Uterus (tissue), 4 donors: ENCODE data around the gene MLC1. TPM values are rescaled to one million over a fixed set of nuclear protein-coding genes. Genes with fewer than 3 reads are reported as not detected.

Experiments
- DNase-seq, 2 donors: peaks; one replicate each; pipeline ENCODE4 v3.0.0-alpha.2; 2019 to 2020
- H3K27ac ChIP-seq, 2 donors: fragments of 200-600 bp; sonication (generic); 1 replicate in 1 of 2; 2 replicates in 1 of 2; pipeline ENCODE4 v1.5.1; 2016 to 2018
- H3K27me3 ChIP-seq, 2 donors: fragments of 200-600 bp; sonication (generic); one replicate each; pipeline ENCODE4 v1.5.1; 2018 to 2019; ENCODE audit warnings: control low read depth in 1 of 2
- H3K36me3 ChIP-seq, 2 donors: fragments of 200-600 bp; sonication (generic); one replicate each; pipeline ENCODE4 v1.5.1; 2019; ENCODE audit warnings: control low read depth in 1 of 2
- H3K4me1 ChIP-seq, 2 donors: fragments of 200-600 bp; sonication (generic); one replicate each; pipeline ENCODE4 v1.5.1; 2018 to 2019; ENCODE audit warnings: control low read depth in 1 of 2
- H3K4me3 ChIP-seq, 2 donors: fragments of 200-600 bp; sonication (generic); 1 replicate in 1 of 2; 2 replicates in 1 of 2; pipeline ENCODE4 v1.5.1; 2018 to 2019; ENCODE audit warnings: mild to moderate bottlenecking in 1 of 2
- H3K9me3 ChIP-seq, 2 donors: fragments of 200-600 bp; sonication (generic); one replicate each; pipeline ENCODE4 v1.5.1; 2019; ENCODE audit warnings: control low read depth in 1 of 2
- POLR2A ChIP-seq, 2 donors: fragments of 450-650 bp; IDR thresholded peaks; one replicate each; pipeline ENCODE4 v1.6.1; 2016; ENCODE audit warnings: antibody characterized with exemption in 2 of 2, mild to moderate bottlenecking in 1 of 2, moderate library complexity in 1 of 2
- intact Hi-C: fragments of 100-400 bp; cut with DNase I; formaldehyde crosslinking; loops from one replicate; pipeline ENCODE4 v1.15.1; 2023; ENCODE audit warnings: low total_unique reads
- total RNA-seq, 4 donors: library from RNA; depleted of rRNA in 3 of 4; stranded (reverse); fragments of >200 nt in 3 of 4; gene quantifications; one replicate each; pipeline versions ENCODE4 v1.1.0 to v1.2.4, GENCODE V29; 2014 to 2023
- TF ChIP-seq, protein P1 (sequence below), 4 experiments: fragments of 200-600 bp in 2 of 4; fragments of 450-650 bp in 2 of 4; sonication (generic) in 2 of 4; IDR thresholded peaks; one replicate each; pipeline ENCODE4 v1.5.1; 2016 to 2019; ENCODE audit warnings: antibody characterized with exemption in 4 of 4, mild to moderate bottlenecking in 2 of 4, moderate library complexity in 1 of 4
- donor health status: DM: yes; HTN: yes; CAD: no.

MLC1 gene
- total RNA-seq, 4 donors from 2014 or later = 0.29 to 1.9 (median 0.40) TPM; not detected in 1

DNA sequence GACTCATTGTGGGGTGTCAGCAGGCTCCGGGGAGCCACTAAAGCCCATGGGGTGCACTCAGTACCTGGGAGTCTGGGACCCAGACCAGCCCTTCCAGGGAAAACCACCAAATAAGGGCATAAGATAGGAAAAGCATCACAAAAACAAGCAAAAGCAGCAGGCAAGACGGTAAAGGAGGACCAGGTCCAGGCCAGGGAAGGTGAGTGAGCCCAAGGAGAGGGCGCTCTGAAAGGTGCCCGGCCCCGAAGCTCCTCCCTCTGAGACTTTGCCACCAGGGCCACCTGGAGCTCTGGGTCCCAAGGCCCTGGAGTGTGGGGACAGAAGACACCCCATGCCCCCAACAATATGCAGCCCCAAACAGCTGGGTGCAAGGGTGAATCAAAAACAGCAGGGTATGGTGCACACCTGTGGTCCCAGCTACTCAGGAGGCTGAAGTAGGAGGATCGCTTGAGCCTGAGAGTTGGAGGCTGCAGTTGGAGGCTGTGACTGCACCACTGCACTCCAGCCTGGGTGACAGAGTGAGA lies 67.5 kb downstream of the MLC1 start:
- no peak for TF ChIP-seq POLR2A (IDR thresholded peaks at IDR 0.05)
- no peak overlapping the region for H3K27ac ChIP-seq
- peaks cover 11 to 15% of the 10 kb centered on the region in 2 donors for H3K27me3 ChIP-seq
- intact Hi-C loops = no loop called here
- peaks cover 0 to 5% of the 10 kb centered on the region in 2 donors for H3K4me1 ChIP-seq
- no peak overlapping the region for H3K4me3 ChIP-seq
- no peaks in the 10 kb centered on the region for H3K9me3 ChIP-seq
- H3K36me3 ChIP-seq = no peaks in the 10 kb centered on the region
- DNase-seq = no peak

DNA sequence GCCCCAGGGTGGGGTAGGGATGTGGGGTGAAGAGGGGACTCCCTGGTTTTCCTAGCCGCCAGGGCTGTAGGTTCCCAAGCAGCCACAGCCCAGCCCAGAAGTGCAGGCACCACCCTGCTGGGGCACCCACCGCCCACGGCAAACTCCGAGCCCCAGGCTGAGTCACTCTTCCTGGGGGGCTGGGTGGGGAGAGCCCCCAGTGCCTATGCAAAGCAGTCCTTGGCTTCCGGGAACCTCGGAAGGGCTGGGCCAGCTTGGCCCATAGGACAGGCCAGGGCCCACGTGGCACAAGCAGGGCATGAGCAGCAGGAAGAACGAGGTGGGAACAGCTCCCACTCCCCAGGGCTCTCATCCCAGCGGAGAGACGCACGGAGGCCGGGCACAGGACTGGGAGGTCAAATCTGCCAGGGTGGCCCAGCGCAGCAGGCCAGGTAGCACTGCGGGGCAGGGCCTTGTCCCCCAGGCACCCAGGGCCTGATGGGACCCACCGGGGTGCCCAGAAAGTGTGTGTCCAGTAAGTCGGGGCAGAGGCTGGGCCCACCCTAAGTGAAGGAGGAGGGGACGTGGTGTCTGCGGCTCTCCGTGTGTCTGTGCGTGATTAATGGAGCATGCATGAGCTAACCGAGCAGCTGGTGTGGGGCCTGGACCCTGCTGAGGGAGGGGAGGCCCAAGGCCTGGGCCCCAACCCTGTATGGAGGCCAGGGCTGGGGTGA lies 68.1 kb downstream of the MLC1 start:
- H3K27ac ChIP-seq = no peak overlapping the region
- intact Hi-C loops = no loop called here
- no peaks in the 10 kb centered on the region for H3K36me3 ChIP-seq
- TF ChIP-seq, protein P1, sequence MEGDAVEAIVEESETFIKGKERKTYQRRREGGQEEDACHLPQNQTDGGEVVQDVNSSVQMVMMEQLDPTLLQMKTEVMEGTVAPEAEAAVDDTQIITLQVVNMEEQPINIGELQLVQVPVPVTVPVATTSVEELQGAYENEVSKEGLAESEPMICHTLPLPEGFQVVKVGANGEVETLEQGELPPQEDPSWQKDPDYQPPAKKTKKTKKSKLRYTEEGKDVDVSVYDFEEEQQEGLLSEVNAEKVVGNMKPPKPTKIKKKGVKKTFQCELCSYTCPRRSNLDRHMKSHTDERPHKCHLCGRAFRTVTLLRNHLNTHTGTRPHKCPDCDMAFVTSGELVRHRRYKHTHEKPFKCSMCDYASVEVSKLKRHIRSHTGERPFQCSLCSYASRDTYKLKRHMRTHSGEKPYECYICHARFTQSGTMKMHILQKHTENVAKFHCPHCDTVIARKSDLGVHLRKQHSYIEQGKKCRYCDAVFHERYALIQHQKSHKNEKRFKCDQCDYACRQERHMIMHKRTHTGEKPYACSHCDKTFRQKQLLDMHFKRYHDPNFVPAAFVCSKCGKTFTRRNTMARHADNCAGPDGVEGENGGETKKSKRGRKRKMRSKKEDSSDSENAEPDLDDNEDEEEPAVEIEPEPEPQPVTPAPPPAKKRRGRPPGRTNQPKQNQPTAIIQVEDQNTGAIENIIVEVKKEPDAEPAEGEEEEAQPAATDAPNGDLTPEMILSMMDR (IDR thresholded peaks at IDR 0.05) = no peak
- no peak for TF ChIP-seq POLR2A (IDR thresholded peaks at IDR 0.05)
- no peaks in the 10 kb centered on the region for H3K9me3 ChIP-seq
- H3K27me3 ChIP-seq = peaks cover 11 to 16% of the 10 kb centered on the region in 2 donors
- peak in 1 of 2 donors; percentile 12 for DNase-seq
- H3K4me1 ChIP-seq = peaks cover 0 to 5% of the 10 kb centered on the region in 2 donors
- no peak overlapping the region for H3K4me3 ChIP-seq

DNA sequence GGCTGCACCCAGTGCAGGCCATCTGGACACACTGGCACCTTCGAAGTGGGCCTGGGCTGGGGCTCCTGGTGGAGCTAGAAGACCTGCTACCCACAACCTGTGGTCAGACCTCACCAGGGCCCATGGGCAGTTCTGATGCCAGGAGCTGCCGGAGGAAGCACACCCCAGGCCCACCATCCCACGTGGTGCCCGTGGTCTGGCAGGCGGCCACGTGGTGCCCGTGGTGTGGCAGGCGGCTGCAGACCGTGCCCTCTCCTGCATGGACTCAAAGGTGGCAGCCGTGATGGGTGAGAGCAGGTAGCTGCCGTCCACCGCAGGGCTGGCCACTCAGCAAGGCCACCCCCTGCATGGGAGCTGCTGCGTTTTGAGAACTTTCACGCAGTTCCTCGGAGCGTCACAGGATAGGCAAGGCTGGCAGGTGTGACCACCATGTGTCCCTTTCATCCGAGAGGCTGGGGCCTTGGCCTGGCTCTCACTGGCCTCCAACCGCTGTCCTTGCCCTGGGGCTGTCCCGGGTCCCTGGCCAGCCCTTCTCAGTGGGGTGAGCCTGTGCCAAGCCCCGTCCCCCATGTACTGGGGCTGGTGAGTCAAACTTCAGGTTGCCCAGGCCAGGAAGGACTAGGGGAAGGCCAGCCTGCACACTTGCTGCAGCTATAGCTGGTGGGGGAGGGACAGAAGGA lies 68.8 kb downstream of the MLC1 start:
- Histone ChIP-seq H3K4me3 (no peak overlapping the region), H3K27ac (no peak overlapping the region), H3K9me3 (no peaks in the 10 kb centered on the region), H3K27me3 (peaks cover 11 to 22% of the 10 kb centered on the region in 2 donors), H3K4me1 (peaks cover 0 to 5% of the 10 kb centered on the region in 2 donors), H3K36me3 (no peaks in the 10 kb centered on the region)
- no peak for TF ChIP-seq POLR2A (IDR thresholded peaks at IDR 0.05)
- TF ChIP-seq, protein P1 (IDR thresholded peaks at IDR 0.05) = no peak
- DNase-seq = peak in 1 of 2 donors; percentile 10
- intact Hi-C loops = no loop called here

DNA sequence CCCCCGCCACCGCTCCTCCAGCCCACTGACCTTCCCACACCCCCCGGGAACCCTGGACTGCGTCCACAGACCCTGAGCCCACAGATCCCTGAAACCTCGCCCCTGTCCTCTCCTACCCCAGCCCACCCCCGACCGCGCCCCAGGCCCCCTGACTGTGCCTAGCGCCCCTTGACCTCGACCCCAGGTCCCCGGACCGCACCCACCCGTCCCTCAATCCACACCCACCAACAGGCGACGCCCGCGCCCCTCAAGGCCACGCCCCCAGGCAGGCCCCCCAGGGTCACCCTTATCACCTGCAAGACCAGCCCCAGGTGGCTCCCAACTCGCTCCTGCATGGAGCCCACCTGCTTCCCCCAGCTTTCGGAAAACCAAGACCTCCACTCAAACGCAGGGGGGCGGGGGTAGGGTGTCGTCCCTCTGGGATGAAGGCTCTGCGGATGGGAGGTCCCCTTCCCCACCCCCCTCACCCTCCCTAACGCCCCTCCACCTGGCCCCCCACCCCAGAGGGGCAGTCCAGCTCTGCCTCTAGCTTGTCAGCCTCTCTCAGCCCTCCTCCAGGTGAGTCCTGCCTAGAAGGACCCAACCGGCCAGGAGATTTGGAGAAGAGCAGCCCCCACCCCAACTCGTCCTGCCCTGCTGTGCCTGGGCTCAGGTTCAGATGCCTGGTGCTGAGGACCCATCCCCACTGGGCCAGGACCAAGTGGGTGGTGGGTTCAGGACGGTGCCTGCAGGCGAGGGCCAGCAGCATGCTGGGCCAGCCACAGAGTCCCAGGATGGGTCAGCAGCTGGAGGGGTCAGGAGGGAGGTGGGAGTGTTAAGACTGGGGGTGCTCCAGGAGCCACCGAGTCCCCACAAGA lies 69.5 kb downstream of the MLC1 start:
- TF ChIP-seq, protein P1 (IDR thresholded peaks at IDR 0.05) = no peak
- TF ChIP-seq POLR2A (IDR thresholded peaks at IDR 0.05) = no peak
- H3K9me3 ChIP-seq = no peaks in the 10 kb centered on the region
- no peak overlapping the region for H3K27ac ChIP-seq
- H3K27me3 ChIP-seq = peaks cover 16 to 28% of the 10 kb centered on the region in 2 donors
- H3K4me3 ChIP-seq = no peak overlapping the region
- intact Hi-C loops = no loop called here
- H3K4me1 ChIP-seq = peaks cover 0 to 9% of the 10 kb centered on the region in 2 donors
- no peak for DNase-seq
- H3K36me3 ChIP-seq = no peaks in the 10 kb centered on the region

DNA sequence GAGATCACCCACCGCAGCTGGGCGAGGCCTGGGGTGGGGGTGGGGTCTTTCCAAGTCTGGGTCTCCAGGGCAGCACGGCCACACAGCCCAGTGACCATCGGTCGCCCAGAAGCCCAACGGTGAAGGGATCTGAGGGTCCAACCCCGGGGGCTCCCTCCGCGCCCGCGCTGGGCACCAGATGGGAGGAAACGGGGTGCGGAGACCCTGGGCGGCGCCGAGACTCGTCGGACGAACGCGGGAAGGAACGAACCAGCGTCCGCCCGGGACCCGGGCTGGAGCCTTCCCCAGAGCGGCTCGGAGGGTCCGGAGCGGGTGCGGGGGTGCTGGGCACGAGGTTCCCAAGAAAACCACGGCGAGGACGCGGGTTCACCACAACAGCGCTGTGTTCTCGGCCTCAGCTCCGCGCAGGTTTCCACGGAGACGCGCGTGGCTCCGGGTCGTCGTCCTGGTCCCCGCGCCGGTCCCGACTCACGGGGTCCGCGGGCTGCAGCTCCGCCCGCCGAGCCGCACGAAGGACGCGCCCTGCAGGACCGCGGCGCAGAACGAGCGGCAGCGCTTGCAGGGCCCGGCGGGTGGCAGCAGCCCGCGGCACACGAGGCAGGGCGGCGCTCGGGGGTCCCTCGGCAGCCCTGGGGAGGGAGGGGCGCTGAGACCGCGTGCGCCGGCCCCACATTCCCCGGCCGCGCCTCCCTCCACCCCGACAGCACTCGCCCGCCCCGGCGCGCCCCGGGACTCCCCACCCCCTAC lies 70.4 kb downstream of the MLC1 start:
- no peaks in the 10 kb centered on the region for H3K36me3 ChIP-seq
- intact Hi-C loops = no loop called here
- no peak overlapping the region for H3K4me3 ChIP-seq
- peaks cover 24 to 33% of the 10 kb centered on the region in 2 donors for H3K27me3 ChIP-seq
- peaks cover 0 to 11% of the 10 kb centered on the region in 2 donors for H3K4me1 ChIP-seq
- no peak for DNase-seq
- no peak overlapping the region for H3K27ac ChIP-seq
- H3K9me3 ChIP-seq = no peaks in the 10 kb centered on the region
- TF ChIP-seq POLR2A (IDR thresholded peaks at IDR 0.05) = no peak
- TF ChIP-seq, protein P1 (IDR thresholded peaks at IDR 0.05) = no peak
